ACHN (cell line): ENCODE results near the gene ZNF823.
"Not testable (repeated sequence)": the region's sequence is repeated elsewhere in the genome, so short reads cannot be mapped to it uniquely, and the experiment has no call there.

Source experiments
- DNase-seq: peaks from one replicate; pipeline ENCODE4 v3.0.0-alpha.2; 2015
- in situ Hi-C: cut with HindIII; loops from 2 replicates; pipeline ENCODE4 v1.10.0; 2017; ENCODE audit warnings: low sequenced_read_pairs, low pct_ligation_motif_present, low pct_unique_long_range_greater_than_20kb

Gene ZNF823

GRCh38 chr19:11738746-11739620 lies at the start of gene ZNF823:
Gene ZNF823 (minus strand): TSS chr19:11738946. CDS start chr19:11738819, 127 bp downstream.
- in situ Hi-C loops: no loop called here
- peak; percentile 97 for DNase-seq

- no peak for DNase-seq
- in situ Hi-C loops: no loop called here
Measured at GRCh38 chr19:11787536-11787935, 48.8 kb upstream of the ZNF823 start.

GRCh38 chr19:11784356-11784755 lies 45.6 kb upstream of the ZNF823 start:
- no peak for DNase-seq
- in situ Hi-C loops: no loop called here

GRCh38 chr19:11783767-11784166 lies 45.0 kb upstream of the ZNF823 start:
- in situ Hi-C loops: no loop called here
- DNase-seq: no peak

GRCh38 chr19:11781295-11782057 lies 42.7 kb upstream of the ZNF823 start:
- DNase-seq: no peak
- in situ Hi-C loops: no loop called here

- in situ Hi-C loops: no loop called here
- DNase-seq: no peak
Measured at GRCh38 chr19:11780431-11781020, 41.8 kb upstream of the ZNF823 start.

- in situ Hi-C loops, DNase-seq: not testable (repeated sequence)
Measured at GRCh38 chr19:11776669-11777068, 37.9 kb upstream of the ZNF823 start.

GRCh38 chr19:11771520-11771919 lies 32.8 kb upstream of the ZNF823 start:
- in situ Hi-C loops, DNase-seq: not testable (repeated sequence)

GRCh38 chr19:11769995-11770394 lies 31.2 kb upstream of the ZNF823 start:
- DNase-seq: no peak
- in situ Hi-C loops: no loop called here

- no peak for DNase-seq
Measured at GRCh38 chr19:11767633-11768133, 28.9 kb upstream of the ZNF823 start.

GRCh38 chr19:11766597-11767591 lies 28.1 kb upstream of the ZNF823 start, which contains the start of gene ZNF441:
Gene ZNF441 (plus strand): TSS chr19:11767000. CDS start chr19:11767194, 194 bp downstream.
- in situ Hi-C loops: no loop called here
- no peak for DNase-seq

More at GRCh38 chr19:11767633-11768133, 28.9 kb upstream of the ZNF823 start:
- in situ Hi-C loops: no loop called here

GRCh38 chr19:11763611-11764010 lies 24.9 kb upstream of the ZNF823 start:
- in situ Hi-C loops: no loop called here
- no peak for DNase-seq

GRCh38 chr19:11763117-11763516 lies 24.4 kb upstream of the ZNF823 start:
- DNase-seq: no peak
- in situ Hi-C loops: no loop called here

GRCh38 chr19:11759805-11760204 lies 21.1 kb upstream of the ZNF823 start:
- no peak for DNase-seq
- in situ Hi-C loops: no loop called here

- DNase-seq: no peak
- in situ Hi-C loops: no loop called here
Measured at GRCh38 chr19:11756965-11757364, 18.2 kb upstream of the ZNF823 start.

GRCh38 chr19:11754663-11755062 lies 15.9 kb upstream of the ZNF823 start:
- DNase-seq: no peak
- in situ Hi-C loops: no loop called here

GRCh38 chr19:11752244-11752736 lies 13.5 kb upstream of the ZNF823 start:
- DNase-seq: no peak
- in situ Hi-C loops: no loop called here

GRCh38 chr19:11749751-11750150 lies 11.0 kb upstream of the ZNF823 start:
- no peak for DNase-seq
- in situ Hi-C loops: no loop called here
